DMS53 treated with DMSO at 0.1 percent for 48 hours (cell line): ENCODE data around the gene FLOT2.
"Not testable (repeated sequence)": the region's sequence is repeated elsewhere in the genome, so short reads cannot be mapped to it uniquely, and the experiment has no call there.

Experiments
- DNase-seq: peaks from one replicate; lab custom pipeline; 2025; ENCODE audit not compliant: unreplicated experiment; lab: John Stamatoyannopoulos, UW

FLOT2 gene, protein sequence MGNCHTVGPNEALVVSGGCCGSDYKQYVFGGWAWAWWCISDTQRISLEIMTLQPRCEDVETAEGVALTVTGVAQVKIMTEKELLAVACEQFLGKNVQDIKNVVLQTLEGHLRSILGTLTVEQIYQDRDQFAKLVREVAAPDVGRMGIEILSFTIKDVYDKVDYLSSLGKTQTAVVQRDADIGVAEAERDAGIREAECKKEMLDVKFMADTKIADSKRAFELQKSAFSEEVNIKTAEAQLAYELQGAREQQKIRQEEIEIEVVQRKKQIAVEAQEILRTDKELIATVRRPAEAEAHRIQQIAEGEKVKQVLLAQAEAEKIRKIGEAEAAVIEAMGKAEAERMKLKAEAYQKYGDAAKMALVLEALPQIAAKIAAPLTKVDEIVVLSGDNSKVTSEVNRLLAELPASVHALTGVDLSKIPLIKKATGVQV

DNA sequence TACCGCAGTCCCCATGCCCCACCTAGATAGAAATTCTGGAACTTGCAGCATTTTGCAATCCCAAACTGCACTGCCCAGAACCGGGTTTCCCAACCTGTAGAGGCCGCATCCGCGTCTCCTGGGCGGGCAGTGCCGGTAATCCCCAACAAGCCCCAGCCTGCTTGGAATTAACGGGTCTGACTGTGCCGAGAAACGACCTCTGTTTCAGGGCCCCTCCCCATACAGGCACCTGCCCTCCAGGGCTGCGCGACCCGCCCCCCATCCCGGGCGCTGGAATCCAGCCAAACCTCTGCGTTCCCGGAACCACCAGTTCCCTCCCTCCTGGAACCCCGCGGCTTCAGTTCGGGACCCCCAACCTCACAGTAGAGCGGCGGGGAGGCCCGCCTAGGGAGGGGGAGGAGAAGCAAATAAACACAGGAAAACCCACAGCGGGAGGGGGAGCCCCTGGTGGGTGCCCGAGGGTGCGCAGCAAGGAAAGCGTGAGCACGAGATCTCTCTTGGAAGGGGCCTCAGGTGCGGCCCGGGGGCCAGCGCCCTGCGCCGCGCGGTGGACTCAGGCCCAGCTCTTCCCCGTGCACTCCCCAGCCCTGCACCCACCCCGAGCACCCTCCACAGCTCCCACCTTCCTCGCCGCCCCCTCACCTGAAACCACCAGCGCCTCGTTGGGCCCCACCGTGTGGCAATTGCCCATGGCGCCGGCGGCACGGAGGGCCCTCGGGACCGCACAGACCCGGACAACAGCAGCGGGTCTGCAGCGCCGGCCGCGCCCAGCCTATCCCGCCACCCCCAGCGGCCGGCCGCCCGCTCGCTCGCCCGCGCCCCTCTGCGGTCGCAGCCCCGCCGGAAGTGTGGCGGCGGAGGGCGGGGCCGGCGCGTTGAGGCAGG is at the start of gene FLOT2:
FLOT2 (minus strand) TSS at position 850 of the 885 bp plus-strand sequence; CDS start at position 691, 159 bp downstream.
- DNase-seq, result no peak

DNA sequence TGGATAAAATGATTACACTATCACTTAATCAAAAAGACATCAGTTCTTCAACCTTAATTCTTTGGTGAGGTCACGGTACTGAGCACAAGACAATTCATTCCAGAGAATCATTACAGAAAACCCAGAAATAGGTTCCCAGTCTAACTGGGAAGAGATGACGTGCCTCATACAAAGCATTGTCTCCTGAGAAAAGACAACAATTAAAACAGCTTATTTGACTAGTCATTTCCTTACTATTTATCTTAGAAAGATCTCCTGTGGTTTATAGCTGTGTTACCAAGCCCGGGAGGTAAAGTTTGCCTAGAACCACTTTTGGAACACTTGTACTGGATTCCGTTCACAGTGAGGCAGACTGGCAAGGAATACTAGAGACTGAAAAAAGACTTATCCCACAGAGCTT is 48.7 kb upstream of the FLOT2 start:
- no peak for DNase-seq

DNA sequence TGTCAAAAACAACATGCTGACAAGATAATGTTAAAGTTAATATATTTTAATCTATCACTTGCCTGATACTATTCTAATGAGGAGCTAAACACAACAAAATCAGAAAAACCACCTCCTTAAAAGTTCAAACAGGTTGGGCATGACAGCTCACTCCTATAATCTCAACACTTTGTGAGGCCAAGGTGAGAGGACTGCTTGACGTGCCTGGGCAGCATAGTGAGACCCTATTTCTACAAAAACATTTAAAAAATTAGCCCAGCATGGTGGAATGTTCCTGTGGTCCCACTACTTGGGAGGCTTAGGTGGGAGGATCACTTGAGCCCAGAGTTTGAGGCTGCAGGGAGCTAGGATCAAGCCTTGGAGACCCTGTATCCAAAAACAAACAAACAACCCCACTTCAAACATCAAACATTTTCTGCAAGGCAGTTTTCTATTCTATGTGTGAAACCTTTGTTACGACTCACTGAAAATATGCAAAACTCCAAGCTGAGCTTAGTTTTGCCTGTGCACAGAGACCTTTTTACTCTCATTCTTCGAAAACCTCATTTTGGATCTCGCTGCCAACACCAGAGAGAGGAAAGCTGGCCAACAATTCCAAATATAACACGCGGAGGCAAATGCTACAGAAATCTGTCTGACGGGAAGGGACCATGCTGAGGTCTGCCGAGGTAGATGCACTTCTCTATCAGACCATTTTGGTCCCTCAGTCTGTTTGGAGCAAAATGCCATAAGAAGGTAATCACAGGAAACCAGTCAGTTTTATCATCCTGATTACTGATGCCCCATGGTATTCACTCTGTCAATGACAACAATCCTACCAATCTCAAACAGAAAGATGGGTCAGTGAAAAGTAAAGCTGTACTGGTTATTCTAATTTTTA is 47.6 kb upstream of the FLOT2 start:
- DNase-seq, result no peak

DNA sequence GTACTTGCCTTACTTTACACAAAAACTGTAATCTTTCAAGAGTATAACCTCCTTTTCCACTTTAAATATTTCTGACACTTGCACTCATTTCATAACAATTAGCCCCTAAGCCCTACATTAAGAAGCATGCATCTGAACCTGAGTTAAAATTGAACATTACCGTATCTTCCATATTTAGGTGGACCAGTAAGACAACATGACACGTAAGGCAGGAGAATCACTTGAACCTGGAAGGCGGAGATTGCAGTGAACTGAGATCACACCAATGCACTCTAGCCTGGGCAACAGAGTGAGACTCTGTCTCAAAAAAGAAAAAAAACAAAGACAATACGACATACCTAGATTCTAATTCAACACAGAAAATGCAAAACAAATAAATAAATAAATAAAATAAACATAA is 46.8 kb upstream of the FLOT2 start:
- DNase-seq, result no peak

DNA sequence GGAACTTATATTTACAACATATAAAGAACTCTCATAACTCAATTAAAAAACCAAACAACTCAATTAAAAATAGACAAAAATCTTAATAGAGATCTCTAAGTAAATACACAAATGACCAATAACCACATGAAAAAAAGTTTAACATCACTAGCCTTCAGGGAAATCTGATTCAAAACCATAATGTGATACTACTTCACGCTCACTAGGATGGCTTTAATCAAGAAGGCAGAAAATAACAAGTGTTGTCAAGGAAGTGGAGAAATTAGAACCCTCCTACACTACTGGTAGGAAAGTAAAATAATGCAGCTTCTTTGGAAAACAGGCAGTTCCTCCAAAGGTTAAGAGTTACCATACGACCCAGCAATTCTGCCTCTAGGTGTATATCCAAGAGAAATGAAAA is 45.4 kb upstream of the FLOT2 start:
- no peak for DNase-seq

DNA sequence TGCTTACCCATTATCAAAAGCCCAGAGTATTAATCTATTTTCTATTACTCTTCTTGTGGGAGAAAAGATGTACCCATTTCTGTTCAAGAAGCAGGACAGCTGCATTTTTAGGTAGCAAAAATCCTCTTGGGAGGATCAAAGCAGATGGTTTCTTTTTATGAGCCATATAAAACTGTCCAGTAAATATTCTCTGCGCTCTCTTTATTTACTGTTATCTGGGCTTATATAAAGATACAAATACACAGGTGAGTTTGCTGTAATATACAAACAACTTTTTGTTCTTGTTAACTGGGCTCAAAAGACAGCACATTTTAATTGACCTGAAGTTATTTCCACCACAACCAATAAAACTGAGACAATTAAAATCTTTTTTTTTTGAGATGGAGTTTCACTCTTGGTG is 43.7 kb upstream of the FLOT2 start:
- DNase-seq, result no peak

DNA sequence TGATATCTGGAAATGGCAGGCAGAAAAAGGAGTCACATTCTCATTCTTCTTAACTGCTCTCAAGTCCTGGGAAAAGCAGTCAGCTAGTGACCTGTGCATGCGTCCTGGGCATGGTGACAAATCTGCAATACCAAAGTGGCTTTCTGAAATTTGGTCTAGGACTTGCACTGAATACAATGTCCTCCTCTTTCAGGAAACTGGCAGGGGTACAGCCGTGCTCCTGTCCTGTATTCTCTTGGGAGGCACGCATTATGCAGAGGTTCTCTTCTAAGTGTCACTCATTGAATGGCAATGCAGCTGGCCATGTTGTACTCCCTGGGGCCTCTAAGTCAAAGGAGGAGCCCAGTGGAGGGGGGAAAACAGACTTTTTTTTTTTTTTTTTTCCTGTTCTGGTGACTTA is 43.1 kb upstream of the FLOT2 start:
- no peak for DNase-seq

GRCh38 chr17:28940142-28940541 is 42.6 kb upstream of the FLOT2 start:
- DNase-seq, result no peak

DNA sequence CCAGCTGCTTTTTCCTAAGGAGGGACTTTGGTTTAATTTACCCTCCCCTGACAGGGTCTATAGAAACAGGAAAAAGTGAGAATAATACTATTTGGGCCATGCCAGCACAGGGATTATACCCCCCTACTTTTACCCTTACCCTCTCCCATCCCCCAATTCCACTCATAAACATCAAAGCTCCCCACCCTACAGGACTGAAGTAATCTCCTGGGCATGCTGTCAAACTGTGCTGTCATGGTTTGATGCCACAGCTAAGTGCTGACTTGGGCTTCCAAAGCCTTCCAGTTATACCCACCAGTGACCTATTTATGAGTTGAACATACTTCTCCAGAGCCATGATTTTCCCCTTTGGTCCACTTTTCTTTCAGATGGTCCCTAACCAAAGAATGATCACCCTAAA is 41.0 kb upstream of the FLOT2 start:
- no peak for DNase-seq

- no peak for DNase-seq
These were observed 39.7 kb upstream of the FLOT2 start for GRCh38 chr17:28937044-28937729.

- DNase-seq, result no peak
These were observed 38.4 kb upstream of the FLOT2 start for GRCh38 chr17:28935744-28936460.

DNA sequence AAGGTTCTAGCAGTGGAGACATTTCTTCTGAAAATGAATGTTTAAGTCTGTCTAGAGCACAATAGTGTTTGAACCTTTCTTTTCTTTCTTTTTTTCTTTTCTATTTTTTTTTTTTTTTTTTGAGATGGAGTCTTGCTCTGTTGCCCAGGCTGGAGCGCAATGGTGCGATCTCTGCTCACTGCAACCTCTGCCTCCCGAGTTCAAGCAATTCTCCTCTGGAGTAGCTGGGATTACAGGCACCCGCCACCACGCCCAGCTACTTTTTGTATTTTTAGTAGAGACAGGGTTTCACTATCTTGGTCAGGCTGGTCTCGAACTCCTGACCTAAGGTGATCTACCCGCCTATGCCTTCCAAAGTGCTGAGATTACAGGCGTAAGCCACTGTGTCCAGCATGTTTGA is 37.0 kb upstream of the FLOT2 start:
- DNase-seq, result not testable (repeated sequence)

- no peak for DNase-seq
These were observed 32.3 kb upstream of the FLOT2 start for GRCh38 chr17:28929787-28930186.

GRCh38 chr17:28928061-28928460 is 30.5 kb upstream of the FLOT2 start:
- DNase-seq, result no peak

DNA sequence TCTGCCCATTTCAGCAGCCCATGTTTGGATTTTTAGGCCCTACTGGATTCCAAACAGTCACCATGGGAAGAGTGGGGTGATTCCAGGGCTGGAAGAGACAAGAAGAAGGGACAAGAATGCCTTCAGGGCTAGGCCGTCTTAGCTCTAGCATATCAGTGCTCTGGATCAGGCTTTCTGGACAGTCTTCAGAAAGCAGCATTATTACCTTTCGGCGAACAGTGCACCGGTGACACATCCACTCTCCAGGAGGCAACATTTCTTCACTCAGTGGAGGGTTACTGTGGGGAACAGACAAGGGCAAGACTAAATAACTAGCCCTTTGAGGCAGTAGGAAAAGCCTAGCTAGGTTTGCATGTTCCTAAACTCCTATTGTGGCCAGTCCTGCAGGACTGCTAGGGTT is 29.3 kb upstream of the FLOT2 start:
- DNase-seq, result no peak

- DNase-seq, result no peak
These were observed 28.8 kb upstream of the FLOT2 start for GRCh38 chr17:28926366-28926765.

DNA sequence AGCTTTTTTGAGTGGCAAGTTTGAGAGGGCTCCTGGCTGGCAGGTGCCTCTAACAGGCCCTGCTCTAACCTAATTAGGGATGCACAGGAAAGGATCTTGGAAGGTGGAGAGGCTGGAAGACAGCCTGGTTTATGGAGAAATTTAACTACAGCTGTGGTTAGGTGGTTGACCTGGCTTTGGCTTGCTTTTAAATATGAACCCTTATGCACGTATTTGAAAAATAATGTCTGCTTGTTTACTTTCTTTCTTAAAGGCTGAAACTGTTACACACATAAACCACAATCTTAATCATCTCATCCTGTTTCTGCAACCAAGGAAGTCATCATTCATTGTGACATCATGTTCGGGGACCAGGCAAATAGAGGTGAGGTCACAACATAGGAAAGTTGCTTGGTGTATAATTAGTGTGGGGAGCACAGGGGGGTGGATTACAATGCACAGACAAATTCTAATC is 28.4 kb upstream of the FLOT2 start:
- no peak for DNase-seq

DNA sequence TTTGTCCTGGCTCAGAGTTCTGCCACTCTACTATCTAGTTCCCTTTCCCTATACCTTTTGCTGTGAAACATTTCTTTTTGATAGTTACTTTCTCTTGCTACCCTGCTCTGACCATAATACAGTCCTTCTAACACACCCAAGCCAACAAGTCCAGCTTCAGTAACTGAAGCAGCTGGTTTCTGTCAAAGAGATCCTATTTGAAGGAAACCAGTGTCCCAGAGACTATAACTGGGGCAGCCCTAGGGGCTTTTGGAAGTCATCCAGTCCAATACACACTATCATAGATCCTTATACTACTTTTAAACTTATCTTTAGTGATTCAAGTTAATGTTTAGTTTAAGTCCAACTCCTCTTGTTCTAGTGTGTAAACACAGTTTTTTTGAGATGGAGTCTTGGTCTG is 22.7 kb upstream of the FLOT2 start:
- DNase-seq, result no peak

- DNase-seq, result no peak
These were observed 20.8 kb upstream of the FLOT2 start for GRCh38 chr17:28918295-28918694.

GRCh38 chr17:28917465-28917864 is 19.9 kb upstream of the FLOT2 start:
- no peak for DNase-seq
